HepG2 (cell line): ENCODE results near the gene FKBP8. TPM values are rescaled to one million over a fixed set of nuclear protein-coding genes. Genes with fewer than 3 reads are reported as not detected.

Source experiments
- EEA1 ChIP-seq: sonication (generic); formaldehyde crosslinking; IDR thresholded peaks from 2 replicates; pipeline ENCODE4 v1.5.1; 2020; ENCODE audit warnings: mild to moderate bottlenecking, missing genetic modification reagents, borderline replicate concordance
- FOXM1 ChIP-seq: sonication (generic); formaldehyde crosslinking; IDR thresholded peaks from 2 replicates; pipeline ENCODE4 v1.5.0; 2020; ENCODE audit warnings: missing genetic modification reagents
- HOXA9 ChIP-seq: sonication (generic); formaldehyde crosslinking; IDR thresholded peaks from 2 replicates; pipeline ENCODE4 v1.8.1; 2022; ENCODE audit warnings: missing genetic modification reagents, mild to moderate bottlenecking, moderate library complexity, borderline replicate concordance
- POGZ ChIP-seq: sonication (generic); formaldehyde crosslinking; IDR thresholded peaks from 2 replicates; pipeline ENCODE4 v1.4.0; 2020; ENCODE audit warnings: mild to moderate bottlenecking, missing genetic modification reagents
- RBFOX2 ChIP-seq: fragments of 200-400 bp; formaldehyde crosslinking; IDR thresholded peaks from 2 replicates; pipeline ENCODE4 v1.6.1; 2017; ENCODE audit warnings: low read depth, mild to moderate bottlenecking, low read length
- REXO4 ChIP-seq: sonication (generic); formaldehyde crosslinking; IDR thresholded peaks from 2 replicates; pipeline ENCODE4 v1.8.0; 2022; ENCODE audit warnings: missing genetic modification reagents, mild to moderate bottlenecking, borderline replicate concordance
- ZNF460 ChIP-seq: sonication (generic); formaldehyde crosslinking; IDR thresholded peaks from 2 replicates; pipeline ENCODE4 v1.5.1; 2020; ENCODE audit warnings: missing genetic modification reagents, mild to moderate bottlenecking, borderline replicate concordance
- ZNF572 ChIP-seq: sonication (generic); formaldehyde crosslinking; IDR thresholded peaks from 2 replicates; pipeline ENCODE4 v1.5.1; 2020; ENCODE audit warnings: mild to moderate bottlenecking, missing genetic modification reagents
- ZNF777 ChIP-seq: sonication (generic); formaldehyde crosslinking; IDR thresholded peaks from 2 replicates; pipeline ENCODE4 v1.4.0; 2020; ENCODE audit warnings: missing genetic modification reagents
- polyA plus RNA-seq, 8 experiments: library from polyadenylated mRNA; depleted of rRNA in 3 of 8; stranded (reverse) in 7 of 8; unstranded in 1 of 8; fragments of >200 nt; fragmentation: Illumina TruSeq in 4 of 8; extraction: Trizol in 4 of 8; gene quantifications; 2 replicates each; pipeline versions ENCODE4 v1.2.1 to v1.2.3, GENCODE V29; 2011 to 2016; ENCODE audit warnings: low read depth in 4 of 8, missing spikeins in 1 of 8, mixed read lengths in 1 of 8; ENCODE audit not compliant: insufficient read depth in 1 of 8
- total RNA-seq, 5 experiments: library from RNA; depleted of rRNA; stranded (reverse); fragments of >200 nt; fragmentation: Illumina TruSeq; extraction: Trizol; gene quantifications; 2 replicates each; pipeline ENCODE4 v1.2.3, GENCODE V29; 2016; ENCODE audit warnings: low read depth in 1 of 5
- TF ChIP-seq, protein P1 (sequence below): sonication (generic); formaldehyde crosslinking; IDR thresholded peaks from 2 replicates; pipeline ENCODE4 v1.4.0; 2020; ENCODE audit warnings: missing genetic modification reagents, borderline replicate concordance
- TF ChIP-seq, protein P2 (sequence below): sonication (generic); formaldehyde crosslinking; IDR thresholded peaks from 2 replicates; pipeline ENCODE4 v1.8.1; 2022; ENCODE audit warnings: low read depth, mild to moderate bottlenecking, missing genetic modification reagents
- TF ChIP-seq, protein P3 (sequence below): sonication (generic); formaldehyde crosslinking; IDR thresholded peaks from 2 replicates; pipeline ENCODE4 v1.4.0; 2020; ENCODE audit warnings: low read depth, missing genetic modification reagents
- TF ChIP-seq, protein P4 (sequence below): sonication (generic); formaldehyde crosslinking; conservative IDR thresholded peaks from 2 replicates; pipeline ENCODE4 v1.8.0; 2022; ENCODE audit warnings: mild to moderate bottlenecking, moderate library complexity, missing genetic modification reagents

FKBP8 gene
- total and polyA plus RNA-seq, 2 of the 13 experiments (the other 11 are each of a cell fraction or from before 2014, with no cell fraction given) = 81.7 to 93.9 TPM

DNA sequence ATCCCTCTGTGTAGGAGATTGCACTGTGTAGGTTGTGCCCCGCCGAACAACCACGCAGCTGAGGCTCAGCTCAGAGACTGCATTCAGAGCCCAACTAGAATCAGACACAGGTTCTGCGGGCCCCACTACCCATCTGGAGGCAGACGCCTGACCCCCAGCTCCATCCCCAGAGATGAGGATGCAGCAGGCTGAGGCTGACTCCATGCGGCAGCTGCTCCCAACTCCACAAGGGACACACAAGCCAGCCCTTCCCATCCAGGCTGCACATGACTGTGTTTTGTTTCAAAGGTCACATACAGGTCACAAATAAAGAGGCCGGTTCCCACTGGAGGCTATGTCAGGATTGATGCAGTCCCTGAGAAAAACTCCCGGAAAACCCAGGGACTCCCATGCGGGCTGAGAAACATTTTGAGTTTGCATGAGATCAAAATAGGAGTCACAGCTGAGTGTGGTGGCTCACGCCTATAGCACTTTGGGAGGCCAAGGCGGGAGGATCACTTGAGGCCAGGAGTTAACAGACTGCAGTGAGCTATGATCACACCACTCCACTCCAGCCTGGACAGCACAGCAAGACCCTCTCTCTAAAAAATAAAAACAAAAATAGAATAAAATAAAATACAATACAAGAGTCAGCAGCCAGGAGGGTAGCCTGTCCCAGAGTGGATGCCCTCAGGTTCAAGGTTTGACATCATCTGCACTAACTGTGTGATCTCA lies 35.5 kb downstream of the FKBP8 start (continued):
- TF ChIP-seq FOXM1 (CRISPR knock-in tag) (no peak), ZNF572 (CRISPR knock-in tag) (no peak), POGZ (CRISPR knock-in tag) (no peak), REXO4 (CRISPR knock-in tag) (no peak), ZNF777 (no peak), RBFOX2 (no peak), EEA1 (no peak), ZNF460 (CRISPR knock-in tag) (no peak), HOXA9 (CRISPR knock-in tag) (no peak)
- TF ChIP-seq, protein P1, sequence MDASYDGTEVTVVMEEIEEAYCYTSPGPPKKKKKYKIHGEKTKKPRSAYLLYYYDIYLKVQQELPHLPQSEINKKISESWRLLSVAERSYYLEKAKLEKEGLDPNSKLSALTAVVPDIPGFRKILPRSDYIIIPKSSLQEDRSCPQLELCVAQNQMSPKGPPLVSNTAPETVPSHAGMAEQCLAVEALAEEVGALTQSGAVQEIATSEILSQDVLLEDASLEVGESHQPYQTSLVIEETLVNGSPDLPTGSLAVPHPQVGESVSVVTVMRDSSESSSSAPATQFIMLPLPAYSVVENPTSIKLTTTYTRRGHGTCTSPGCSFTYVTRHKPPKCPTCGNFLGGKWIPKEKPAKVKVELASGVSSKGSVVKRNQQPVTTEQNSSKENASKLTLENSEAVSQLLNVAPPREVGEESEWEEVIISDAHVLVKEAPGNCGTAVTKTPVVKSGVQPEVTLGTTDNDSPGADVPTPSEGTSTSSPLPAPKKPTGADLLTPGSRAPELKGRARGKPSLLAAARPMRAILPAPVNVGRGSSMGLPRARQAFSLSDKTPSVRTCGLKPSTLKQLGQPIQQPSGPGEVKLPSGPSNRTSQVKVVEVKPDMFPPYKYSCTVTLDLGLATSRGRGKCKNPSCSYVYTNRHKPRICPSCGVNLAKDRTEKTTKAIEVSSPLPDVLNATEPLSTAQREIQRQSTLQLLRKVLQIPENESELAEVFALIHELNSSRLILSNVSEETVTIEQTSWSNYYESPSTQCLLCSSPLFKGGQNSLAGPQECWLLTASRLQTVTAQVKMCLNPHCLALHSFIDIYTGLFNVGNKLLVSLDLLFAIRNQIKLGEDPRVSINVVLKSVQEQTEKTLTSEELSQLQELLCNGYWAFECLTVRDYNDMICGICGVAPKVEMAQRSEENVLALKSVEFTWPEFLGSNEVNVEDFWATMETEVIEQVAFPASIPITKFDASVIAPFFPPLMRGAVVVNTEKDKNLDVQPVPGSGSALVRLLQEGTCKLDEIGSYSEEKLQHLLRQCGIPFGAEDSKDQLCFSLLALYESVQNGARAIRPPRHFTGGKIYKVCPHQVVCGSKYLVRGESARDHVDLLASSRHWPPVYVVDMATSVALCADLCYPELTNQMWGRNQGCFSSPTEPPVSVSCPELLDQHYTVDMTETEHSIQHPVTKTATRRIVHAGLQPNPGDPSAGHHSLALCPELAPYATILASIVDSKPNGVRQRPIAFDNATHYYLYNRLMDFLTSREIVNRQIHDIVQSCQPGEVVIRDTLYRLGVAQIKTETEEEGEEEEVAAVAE (CRISPR knock-in tag) = no peak
- TF ChIP-seq, protein P2, sequence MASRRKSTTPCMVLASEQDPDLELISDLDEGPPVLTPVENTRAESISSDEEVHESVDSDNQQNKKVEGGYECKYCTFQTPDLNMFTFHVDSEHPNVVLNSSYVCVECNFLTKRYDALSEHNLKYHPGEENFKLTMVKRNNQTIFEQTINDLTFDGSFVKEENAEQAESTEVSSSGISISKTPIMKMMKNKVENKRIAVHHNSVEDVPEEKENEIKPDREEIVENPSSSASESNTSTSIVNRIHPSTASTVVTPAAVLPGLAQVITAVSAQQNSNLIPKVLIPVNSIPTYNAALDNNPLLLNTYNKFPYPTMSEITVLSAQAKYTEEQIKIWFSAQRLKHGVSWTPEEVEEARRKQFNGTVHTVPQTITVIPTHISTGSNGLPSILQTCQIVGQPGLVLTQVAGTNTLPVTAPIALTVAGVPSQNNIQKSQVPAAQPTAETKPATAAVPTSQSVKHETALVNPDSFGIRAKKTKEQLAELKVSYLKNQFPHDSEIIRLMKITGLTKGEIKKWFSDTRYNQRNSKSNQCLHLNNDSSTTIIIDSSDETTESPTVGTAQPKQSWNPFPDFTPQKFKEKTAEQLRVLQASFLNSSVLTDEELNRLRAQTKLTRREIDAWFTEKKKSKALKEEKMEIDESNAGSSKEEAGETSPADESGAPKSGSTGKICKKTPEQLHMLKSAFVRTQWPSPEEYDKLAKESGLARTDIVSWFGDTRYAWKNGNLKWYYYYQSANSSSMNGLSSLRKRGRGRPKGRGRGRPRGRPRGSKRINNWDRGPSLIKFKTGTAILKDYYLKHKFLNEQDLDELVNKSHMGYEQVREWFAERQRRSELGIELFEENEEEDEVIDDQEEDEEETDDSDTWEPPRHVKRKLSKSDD (CRISPR knock-in tag) = no peak
- TF ChIP-seq, protein P3, sequence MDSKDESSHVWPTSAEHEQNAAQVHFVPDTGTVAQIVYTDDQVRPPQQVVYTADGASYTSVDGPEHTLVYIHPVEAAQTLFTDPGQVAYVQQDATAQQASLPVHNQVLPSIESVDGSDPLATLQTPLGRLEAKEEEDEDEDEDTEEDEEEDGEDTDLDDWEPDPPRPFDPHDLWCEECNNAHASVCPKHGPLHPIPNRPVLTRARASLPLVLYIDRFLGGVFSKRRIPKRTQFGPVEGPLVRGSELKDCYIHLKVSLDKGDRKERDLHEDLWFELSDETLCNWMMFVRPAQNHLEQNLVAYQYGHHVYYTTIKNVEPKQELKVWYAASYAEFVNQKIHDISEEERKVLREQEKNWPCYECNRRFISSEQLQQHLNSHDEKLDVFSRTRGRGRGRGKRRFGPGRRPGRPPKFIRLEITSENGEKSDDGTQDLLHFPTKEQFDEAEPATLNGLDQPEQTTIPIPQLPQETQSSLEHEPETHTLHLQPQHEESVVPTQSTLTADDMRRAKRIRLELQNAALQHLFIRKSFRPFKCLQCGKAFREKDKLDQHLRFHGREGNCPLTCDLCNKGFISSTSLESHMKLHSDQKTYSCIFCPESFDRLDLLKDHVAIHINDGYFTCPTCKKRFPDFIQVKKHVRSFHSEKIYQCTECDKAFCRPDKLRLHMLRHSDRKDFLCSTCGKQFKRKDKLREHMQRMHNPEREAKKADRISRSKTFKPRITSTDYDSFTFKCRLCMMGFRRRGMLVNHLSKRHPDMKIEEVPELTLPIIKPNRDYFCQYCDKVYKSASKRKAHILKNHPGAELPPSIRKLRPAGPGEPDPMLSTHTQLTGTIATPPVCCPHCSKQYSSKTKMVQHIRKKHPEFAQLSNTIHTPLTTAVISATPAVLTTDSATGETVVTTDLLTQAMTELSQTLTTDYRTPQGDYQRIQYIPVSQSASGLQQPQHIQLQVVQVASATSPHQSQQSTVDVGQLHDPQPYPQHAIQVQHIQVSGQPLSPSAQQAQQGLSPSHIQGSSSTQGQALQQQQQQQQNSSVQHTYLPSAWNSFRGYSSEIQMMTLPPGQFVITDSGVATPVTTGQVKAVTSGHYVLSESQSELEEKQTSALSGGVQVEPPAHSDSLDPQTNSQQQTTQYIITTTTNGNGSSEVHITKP (CRISPR knock-in tag) = no peak
- TF ChIP-seq, protein P4, sequence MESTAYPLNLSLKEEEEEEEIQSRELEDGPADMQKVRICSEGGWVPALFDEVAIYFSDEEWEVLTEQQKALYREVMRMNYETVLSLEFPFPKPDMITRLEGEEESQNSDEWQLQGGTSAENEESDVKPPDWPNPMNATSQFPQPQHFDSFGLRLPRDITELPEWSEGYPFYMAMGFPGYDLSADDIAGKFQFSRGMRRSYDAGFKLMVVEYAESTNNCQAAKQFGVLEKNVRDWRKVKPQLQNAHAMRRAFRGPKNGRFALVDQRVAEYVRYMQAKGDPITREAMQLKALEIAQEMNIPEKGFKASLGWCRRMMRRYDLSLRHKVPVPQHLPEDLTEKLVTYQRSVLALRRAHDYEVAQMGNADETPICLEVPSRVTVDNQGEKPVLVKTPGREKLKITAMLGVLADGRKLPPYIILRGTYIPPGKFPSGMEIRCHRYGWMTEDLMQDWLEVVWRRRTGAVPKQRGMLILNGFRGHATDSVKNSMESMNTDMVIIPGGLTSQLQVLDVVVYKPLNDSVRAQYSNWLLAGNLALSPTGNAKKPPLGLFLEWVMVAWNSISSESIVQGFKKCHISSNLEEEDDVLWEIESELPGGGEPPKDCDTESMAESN = no peak
